GM12891 (cell line): ENCODE data around the gene LTBP1.

Source experiments
- DNase-seq: peaks from one replicate; pipeline ENCODE4 v3.0.0; 2011; ENCODE audit warnings: low spot score; ENCODE audit not compliant: insufficient read length
- FAIRE-seq: peaks from 2 replicates; lab custom pipeline; 2011; peaks lifted over from hg19 to GRCh38; lab: Jason Lieb, UNC
- PAX5 ChIP-seq: IDR thresholded peaks from 2 replicates; pipeline ENCODE4 v1.6.1; 2011; ENCODE audit warnings: low read length, moderate library complexity, mild to moderate bottlenecking; ENCODE audit not compliant: insufficient read depth, severe bottlenecking
- POLR2A ChIP-seq: IDR thresholded peaks from 2 replicates; pipeline ENCODE4 v1.6.1; 2011; ENCODE audit warnings: low read depth, low read length, control low read depth
- POLR2AphosphoS5 ChIP-seq: IDR thresholded peaks from 2 replicates; pipeline ENCODE4 v1.6.1; 2011; ENCODE audit warnings: low read depth, low read length, control low read depth
- POU2F2 ChIP-seq: IDR thresholded peaks from 2 replicates; pipeline ENCODE4 v1.6.1; 2011; ENCODE audit warnings: low read depth, mild to moderate bottlenecking, control low read depth, low read length, moderate library complexity
- SPI1 ChIP-seq: IDR thresholded peaks from 2 replicates; pipeline ENCODE4 v1.6.1; 2011; ENCODE audit warnings: low read depth, low read length, control low read depth
- TAF1 ChIP-seq: IDR thresholded peaks from 2 replicates; pipeline ENCODE4 v1.6.1; 2011; ENCODE audit warnings: low read depth, low read length, control low read depth

Gene LTBP1

GRCh38 chr2:33420726-33421125, 474.0 kb downstream of the LTBP1 start:
- FAIRE-seq (no peak), DNase-seq (no peak)
- no peak for TF ChIP-seq SPI1
- TF ChIP-seq POLR2AphosphoS5, result no peak
- TF ChIP-seq POLR2A, result no peak
- no peak for TF ChIP-seq POU2F2
- no peak for TF ChIP-seq PAX5

- no peak for TF ChIP-seq POU2F2
- TF ChIP-seq POLR2A, result no peak
- TF ChIP-seq POLR2AphosphoS5, result no peak
- TF ChIP-seq SPI1, result no peak
- no peak for TF ChIP-seq PAX5
- no peak for TF ChIP-seq TAF1
- FAIRE-seq, result no peak
- no peak for DNase-seq
Observed at GRCh38 chr2:33421820-33422219, 475.1 kb downstream of the LTBP1 start.

GRCh38 chr2:33425161-33425560, 478.4 kb downstream of the LTBP1 start:
- TF ChIP-seq SPI1 (no peak), PAX5 (no peak), POLR2AphosphoS5 (no peak), POU2F2 (no peak), POLR2A (no peak), TAF1 (no peak)
- FAIRE-seq (no peak), DNase-seq (no peak)

GRCh38 chr2:33425586-33426031, 478.9 kb downstream of the LTBP1 start:
- DNase-seq, result no peak
- no peak for TF ChIP-seq PAX5
- TF ChIP-seq SPI1, result no peak
- no peak for TF ChIP-seq TAF1
- no peak for TF ChIP-seq POU2F2
- no peak for TF ChIP-seq POLR2A
- TF ChIP-seq POLR2AphosphoS5, result no peak
- no peak for FAIRE-seq

- TF ChIP-seq TAF1 (no peak), POLR2AphosphoS5 (no peak), POLR2A (no peak), PAX5 (no peak), SPI1 (no peak), POU2F2 (no peak)
- DNase-seq, result no peak
- no peak for FAIRE-seq
Observed at GRCh38 chr2:33426666-33427231, 480.0 kb downstream of the LTBP1 start.

- DNase-seq (no peak), FAIRE-seq (no peak)
- no peak for TF ChIP-seq PAX5
- TF ChIP-seq SPI1, result no peak
- TF ChIP-seq POLR2A, result no peak
- TF ChIP-seq TAF1, result no peak
- TF ChIP-seq POLR2AphosphoS5, result no peak
Observed at GRCh38 chr2:33430077-33430476, 483.3 kb downstream of the LTBP1 start.

- FAIRE-seq, result no peak
- TF ChIP-seq SPI1 (no peak), PAX5 (no peak), TAF1 (no peak), POLR2A (no peak), POLR2AphosphoS5 (no peak), POU2F2 (no peak)
Observed at GRCh38 chr2:33430856-33431255, 484.1 kb downstream of the LTBP1 start.

GRCh38 chr2:33432871-33433270, 486.1 kb downstream of the LTBP1 start:
- TF ChIP-seq SPI1, result no peak
- TF ChIP-seq POU2F2, result no peak
- TF ChIP-seq POLR2A, result no peak
- TF ChIP-seq PAX5, result no peak
- no peak for TF ChIP-seq TAF1
- TF ChIP-seq POLR2AphosphoS5, result no peak
- FAIRE-seq (no peak), DNase-seq (no peak)

More at GRCh38 chr2:33430856-33431255, 484.1 kb downstream of the LTBP1 start:
- no peak for DNase-seq

GRCh38 chr2:33433279-33434235, 486.8 kb downstream of the LTBP1 start:
- TF ChIP-seq POU2F2 (no peak), SPI1 (no peak), TAF1 (no peak), POLR2A (no peak), PAX5 (no peak), POLR2AphosphoS5 (no peak)
- DNase-seq (no peak), FAIRE-seq (no peak)
